Osteoblast (primary cell): Measurements from ENCODE around the gene VCL. TPM values are rescaled to one million over a fixed set of nuclear protein-coding genes. Genes with fewer than 3 reads are reported as not detected.

Experiments
- DNase-seq: peaks from one replicate; pipeline ENCODE4 v3.0.0; 2011; ENCODE audit warnings: low spot score, mixed read lengths; ENCODE audit not compliant: insufficient read length; ENCODE audit errors: missing footprints
- H2AFZ ChIP-seq: 2 replicates; pipeline ENCODE4 v1.6.0; 2011; ENCODE audit warnings: mild to moderate bottlenecking, low read length
- H3K27ac ChIP-seq: 2 replicates; pipeline ENCODE4 v1.5.1; 2011; ENCODE audit warnings: mild to moderate bottlenecking, low read depth, low read length, moderate library complexity
- H3K27me3 ChIP-seq: 2 replicates; pipeline ENCODE4 v1.6.0; 2012; ENCODE audit warnings: mild to moderate bottlenecking, control low read depth, inconsistent platforms, low read length, moderate library complexity; ENCODE audit not compliant: insufficient read depth
- H3K36me3 ChIP-seq: 2 replicates; pipeline ENCODE4 v1.5.1; 2011; ENCODE audit warnings: mild to moderate bottlenecking, low read length, control low read depth, moderate library complexity; ENCODE audit not compliant: insufficient read depth
- H3K4me1 ChIP-seq: 2 replicates; pipeline ENCODE4 v1.5.1; 2011; ENCODE audit warnings: mild to moderate bottlenecking, low read length, control low read depth, moderate library complexity; ENCODE audit not compliant: insufficient read depth
- H3K4me2 ChIP-seq: 2 replicates; pipeline ENCODE4 v1.6.0; 2011; ENCODE audit warnings: mild to moderate bottlenecking, low read length; ENCODE audit not compliant: insufficient read depth
- H3K4me3 ChIP-seq: fragments of 200-600 bp; sonication (generic); 3 replicates; pipeline ENCODE4 v1.5.1; 2012; ENCODE audit warnings: mild to moderate bottlenecking, low read length, inconsistent platforms; ENCODE audit not compliant: insufficient read depth
- H3K79me2 ChIP-seq: 2 replicates; pipeline ENCODE4 v1.6.0; 2012; ENCODE audit warnings: mild to moderate bottlenecking, low read length, control low read depth, inconsistent platforms; ENCODE audit not compliant: insufficient read depth
- H3K9me3 ChIP-seq: 2 replicates; pipeline ENCODE4 v1.5.1; 2011; ENCODE audit warnings: low read depth, low read length, control low read depth
- H4K20me1 ChIP-seq: 2 replicates; pipeline ENCODE4 v1.6.0; 2012; ENCODE audit warnings: mild to moderate bottlenecking, low read length, control low read depth; ENCODE audit not compliant: insufficient read depth
- CTCF ChIP-seq: IDR thresholded peaks from 2 replicates; pipeline ENCODE4 v1.5.1; 2011; ENCODE audit warnings: mild to moderate bottlenecking, low read depth, low read length, moderate library complexity; ENCODE audit errors: extremely low read depth
- total RNA-seq: library from RNA; depleted of rRNA; stranded (reverse); fragments of >200 nt; gene quantifications from 2 replicates; pipeline ENCODE4 v1.2.3, GENCODE V29; 2012

The VCL gene
- total RNA-seq, 1 donor: 201 TPM

- peak overlapping the region; percentile 22 for H3K27ac ChIP-seq
- H3K27me3 ChIP-seq: no peaks in the 10 kb centered on the region
- H2AFZ ChIP-seq: no peak overlapping the region
- peaks cover 34% of the 10 kb centered on the region for H3K4me1 ChIP-seq
- H3K4me3 ChIP-seq: peak overlapping the region; percentile 100
- peak overlapping the region; percentile 92 for H3K4me2 ChIP-seq
- H3K9me3 ChIP-seq: no peaks in the 10 kb centered on the region
- peaks cover 68% of the 10 kb centered on the region for H4K20me1 ChIP-seq
- peaks cover 78% of the 10 kb centered on the region for H3K79me2 ChIP-seq
- peaks cover 18% of the 10 kb centered on the region for H3K36me3 ChIP-seq
- TF ChIP-seq CTCF: no peak
- DNase-seq: no peak
Measured at GRCh38 chr10:74000892-74001669, 3.2 kb downstream of the VCL start.

GRCh38 chr10:74006269-74006668 lies 8.4 kb downstream of the VCL start:
- Histone ChIP-seq H3K9me3 (no peaks in the 10 kb centered on the region), H3K27ac (no peak overlapping the region), H3K79me2 (peaks cover 94% of the 10 kb centered on the region), H3K4me1 (peaks cover 49% of the 10 kb centered on the region), H3K4me3 (no peak overlapping the region), H3K36me3 (peaks cover 17% of the 10 kb centered on the region), H3K4me2 (no peak overlapping the region), H4K20me1 (peaks cover 77% of the 10 kb centered on the region), H2AFZ (no peak overlapping the region), H3K27me3 (no peaks in the 10 kb centered on the region)
- DNase-seq: no peak
- no peak for TF ChIP-seq CTCF

- Histone ChIP-seq H3K79me2 (peaks cover 95% of the 10 kb centered on the region), H3K4me2 (peak overlapping the region; percentile 49), H4K20me1 (peaks cover 80% of the 10 kb centered on the region), H3K4me3 (no peak overlapping the region), H3K36me3 (peaks cover 17% of the 10 kb centered on the region), H3K27me3 (no peaks in the 10 kb centered on the region), H3K27ac (peak overlapping the region; percentile 86), H3K9me3 (no peaks in the 10 kb centered on the region), H2AFZ (no peak overlapping the region), H3K4me1 (peaks cover 62% of the 10 kb centered on the region)
- TF ChIP-seq CTCF: no peak
- DNase-seq: peak; percentile 58
Measured at GRCh38 chr10:74008212-74008731, 10.4 kb downstream of the VCL start.

GRCh38 chr10:74011017-74011416 lies 13.1 kb downstream of the VCL start:
- Histone ChIP-seq H3K79me2 (peaks cover 98% of the 10 kb centered on the region), H3K27me3 (no peaks in the 10 kb centered on the region), H2AFZ (no peak overlapping the region), H3K4me1 (peaks cover 61% of the 10 kb centered on the region), H3K4me3 (no peak overlapping the region), H3K4me2 (peak overlapping the region; percentile 51), H3K36me3 (peaks cover 25% of the 10 kb centered on the region), H3K27ac (peak overlapping the region; percentile 63), H3K9me3 (no peaks in the 10 kb centered on the region), H4K20me1 (peaks cover 84% of the 10 kb centered on the region)
- TF ChIP-seq CTCF: no peak
- no peak for DNase-seq
